Fibroblast of mammary gland (primary cell): Measurements from ENCODE around the gene IRF2BPL.

Experiments used
- DNase-seq: peaks from one replicate; pipeline ENCODE4 v3.0.0-alpha.2; 2010; ENCODE audit warnings: low read depth
- H3K4me3 ChIP-seq: 2 replicates; pipeline ENCODE4 v1.5.1; 2011; ENCODE audit warnings: low read depth, mild to moderate bottlenecking, low read length, moderate library complexity; ENCODE audit not compliant: control insufficient read depth
- TF ChIP-seq, protein P1 (sequence below): conservative IDR thresholded peaks from 2 replicates; pipeline ENCODE4 v1.5.1; 2011; ENCODE audit warnings: low read depth, low read length, inconsistent platforms; ENCODE audit not compliant: control insufficient read depth, insufficient read depth

IRF2BPL gene

DNA sequence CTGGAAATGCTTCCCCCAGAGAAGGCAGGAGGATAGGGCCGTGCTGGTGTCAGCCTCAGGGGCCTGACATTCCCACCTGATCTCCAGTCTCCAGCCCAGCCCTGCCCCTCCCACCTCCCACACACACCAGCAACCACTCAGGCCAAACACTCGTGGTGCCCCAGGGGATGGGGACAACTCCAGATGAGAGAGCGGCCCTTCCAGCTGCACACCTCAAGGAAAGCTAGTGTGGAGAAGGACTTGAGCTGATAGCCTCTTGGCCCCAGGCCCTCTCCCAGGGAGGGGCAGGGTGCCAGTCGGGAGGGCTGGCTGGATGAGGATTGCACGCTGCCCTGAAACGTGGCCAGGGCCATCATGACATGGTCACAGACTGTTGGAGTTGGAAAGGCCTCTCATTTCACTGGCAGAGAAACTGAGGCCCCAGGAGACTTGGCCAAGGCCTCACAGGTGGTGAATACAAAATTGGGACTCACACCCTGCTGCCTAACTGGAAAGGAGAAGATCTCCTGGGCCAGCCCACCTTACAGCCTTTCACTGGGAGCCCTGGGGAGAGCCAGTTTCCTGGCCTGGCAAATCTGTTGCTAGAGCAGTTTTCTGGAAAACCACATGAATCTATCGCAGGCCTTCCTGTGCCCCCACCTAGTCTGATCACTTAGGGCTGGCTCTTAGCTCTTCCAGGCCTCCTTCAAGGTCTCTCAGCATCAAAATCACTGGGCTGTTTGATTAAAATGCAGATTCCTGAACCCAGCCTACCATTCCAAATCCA lies 52.1 kb downstream of the IRF2BPL start:
- TF ChIP-seq, protein P1, sequence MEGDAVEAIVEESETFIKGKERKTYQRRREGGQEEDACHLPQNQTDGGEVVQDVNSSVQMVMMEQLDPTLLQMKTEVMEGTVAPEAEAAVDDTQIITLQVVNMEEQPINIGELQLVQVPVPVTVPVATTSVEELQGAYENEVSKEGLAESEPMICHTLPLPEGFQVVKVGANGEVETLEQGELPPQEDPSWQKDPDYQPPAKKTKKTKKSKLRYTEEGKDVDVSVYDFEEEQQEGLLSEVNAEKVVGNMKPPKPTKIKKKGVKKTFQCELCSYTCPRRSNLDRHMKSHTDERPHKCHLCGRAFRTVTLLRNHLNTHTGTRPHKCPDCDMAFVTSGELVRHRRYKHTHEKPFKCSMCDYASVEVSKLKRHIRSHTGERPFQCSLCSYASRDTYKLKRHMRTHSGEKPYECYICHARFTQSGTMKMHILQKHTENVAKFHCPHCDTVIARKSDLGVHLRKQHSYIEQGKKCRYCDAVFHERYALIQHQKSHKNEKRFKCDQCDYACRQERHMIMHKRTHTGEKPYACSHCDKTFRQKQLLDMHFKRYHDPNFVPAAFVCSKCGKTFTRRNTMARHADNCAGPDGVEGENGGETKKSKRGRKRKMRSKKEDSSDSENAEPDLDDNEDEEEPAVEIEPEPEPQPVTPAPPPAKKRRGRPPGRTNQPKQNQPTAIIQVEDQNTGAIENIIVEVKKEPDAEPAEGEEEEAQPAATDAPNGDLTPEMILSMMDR = no peak
- no peak overlapping the region for H3K4me3 ChIP-seq
- no peak for DNase-seq

DNA sequence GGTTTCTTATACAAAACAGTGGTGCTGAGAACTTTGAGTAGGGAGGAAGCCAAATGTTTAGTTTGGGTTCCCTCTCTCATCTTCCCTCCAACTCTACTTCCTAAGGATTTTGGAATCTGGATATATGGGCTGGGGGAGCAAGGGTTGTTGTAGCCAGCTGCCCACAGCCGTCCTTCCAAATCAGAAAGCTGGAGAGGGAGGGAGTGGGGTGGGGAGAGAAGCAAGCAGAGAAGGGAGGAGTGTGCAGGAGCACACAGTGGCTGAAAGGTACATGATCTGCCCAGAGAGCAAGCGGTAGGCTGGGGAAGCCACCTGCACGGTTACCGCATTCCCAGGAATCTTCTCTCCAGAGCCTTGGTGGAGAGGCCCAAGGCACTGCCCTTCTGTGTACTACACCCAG lies 52.7 kb downstream of the IRF2BPL start:
- TF ChIP-seq, protein P1 = no peak
- no peak for DNase-seq
- H3K4me3 ChIP-seq = no peak overlapping the region

DNA sequence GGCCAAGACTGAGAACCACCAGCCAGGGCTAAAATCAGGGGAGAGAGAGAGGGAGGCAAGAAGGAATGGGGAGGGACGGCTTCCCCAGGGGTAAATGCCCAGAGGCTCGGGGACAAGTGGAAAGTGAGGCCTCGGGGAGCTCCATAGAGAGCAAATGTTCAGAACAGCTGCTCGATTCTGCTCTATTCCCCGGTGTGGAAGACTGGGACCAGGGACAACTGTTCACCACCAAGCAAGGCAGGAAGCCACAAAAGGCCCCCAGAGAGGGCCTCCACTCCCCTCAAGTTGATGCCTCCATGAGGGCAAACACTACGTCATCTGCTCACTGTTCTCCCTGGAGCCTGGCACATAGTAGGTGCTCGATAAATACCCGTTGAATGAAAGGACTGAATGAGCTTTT lies 53.5 kb downstream of the IRF2BPL start:
- H3K4me3 ChIP-seq = no peak overlapping the region
- TF ChIP-seq, protein P1 = no peak
- DNase-seq = no peak
